ENCODE data around the gene BEST4.

Gene BEST4

GRCh38 chr1:44735992-44736391 is 52.0 kb downstream of the BEST4 start:
- TF ChIP-seq CTCF (IDR thresholded peaks at IDR 0.05; ENCODE audit: low read depth, low read length): no peak
- H3K4me3 ChIP-seq (ENCODE audit: low read depth, low read length): no peak overlapping the region

GRCh38 chr1:44733784-44734183 is 54.2 kb downstream of the BEST4 start:
- no peak overlapping the region for H3K4me3 ChIP-seq (ENCODE audit: low read depth, low read length)
- no peak for TF ChIP-seq CTCF (IDR thresholded peaks at IDR 0.05; ENCODE audit: low read depth, low read length)

Data from WI38 (cell line).